DOHH2 (cell line): ENCODE measurements around the gene SEC14L2.

Experiments
- CTCF ChIP-seq: fragments of 200-600 bp; sonication (generic); IDR thresholded peaks from one replicate; pipeline ENCODE4 v1.5.1; 2014; ENCODE audit warnings: antibody characterized with exemption, mild to moderate bottlenecking, low read depth, low read length; ENCODE audit not compliant: poor library complexity, severe bottlenecking
- EZH2phosphoT487 ChIP-seq: fragments of 200-600 bp; sonication (generic); IDR thresholded peaks from 2 replicates; pipeline ENCODE4 v1.6.1; 2017; ENCODE audit warnings: borderline replicate concordance, mild to moderate bottlenecking, antibody characterized with exemption, low read length, moderate library complexity, mixed read lengths

- TF ChIP-seq CTCF = no peak
- no peak for TF ChIP-seq EZH2phosphoT487
These were observed 48.4 kb upstream of the SEC14L2 start for GRCh38 chr22:30348404-30348803.
